ENCODE measurements around the gene HOXB6. TPM values are rescaled to one million over a fixed set of nuclear protein-coding genes. Genes with fewer than 3 reads are reported as not detected.

The HOXB6 gene
- total and polyA plus RNA-seq, 8 donors, result 0.12 to 1.8 (median 0.69) TPM

GRCh38 chr17:48631693-48632578 is 27.1 kb upstream of the HOXB6 start:
- 18 to 19% methylated on average over 7 of the region's 7 CpGs for WGBS, 2 donors
- no peaks in the 10 kb centered on the region for H3K36me3 ChIP-seq
- peaks cover 13 to 85% (median 38%) of the 10 kb centered on the region in 4 donors for H3K27me3 ChIP-seq
- no peak for DNase-seq
- intact Hi-C loops (cut with DNase I), result no loop called here
- TF ChIP-seq CTCF (IDR thresholded peaks at IDR 0.05), result no peak
- no peak for ATAC-seq
- FAIRE-seq, result no peak
- no peak overlapping the region for H3K4me3 ChIP-seq
- no peak overlapping the region for H3K27ac ChIP-seq
- no peaks in the 10 kb centered on the region for H3K9me3 ChIP-seq
- H3K4me1 ChIP-seq, result no peaks in the 10 kb centered on the region

- Histone ChIP-seq H3K4me3 (no peak overlapping the region), H3K27me3 (peaks cover 11 to 85% (median 37%) of the 10 kb centered on the region in 4 donors), H3K4me1 (peaks cover 0 to 5% (median 2%) of the 10 kb centered on the region in 3 donors), H3K27ac (no peak overlapping the region), H3K9me3 (no peaks in the 10 kb centered on the region), H3K36me3 (no peaks in the 10 kb centered on the region)
- FAIRE-seq (no peak), DNase-seq (no peak), ATAC-seq (no peak)
- intact Hi-C loops (cut with DNase I), result no loop called here
- 13 to 15% methylated on average over 15 of the region's 15 CpGs for WGBS, 2 donors
- TF ChIP-seq CTCF (IDR thresholded peaks at IDR 0.05), result no peak
Measured at GRCh38 chr17:48630925-48631692, 26.3 kb upstream of the HOXB6 start.

- 21 to 23% methylated on average over 15 of the region's 15 CpGs for WGBS, 2 donors
- Histone ChIP-seq H3K4me1 (peaks cover 3 to 11% (median 8%) of the 10 kb centered on the region in 3 donors), H3K27ac (no peak overlapping the region), H3K27me3 (peaks cover 4 to 82% (median 33%) of the 10 kb centered on the region in 4 donors), H3K36me3 (no peaks in the 10 kb centered on the region), H3K4me3 (no peak overlapping the region), H3K9me3 (no peaks in the 10 kb centered on the region)
- DNase-seq (no peak), FAIRE-seq (no peak), ATAC-seq (no peak)
- intact Hi-C loops (cut with DNase I), result no loop called here
- no peak for TF ChIP-seq CTCF (IDR thresholded peaks at IDR 0.05)
Measured at GRCh38 chr17:48630009-48630924, 25.5 kb upstream of the HOXB6 start.

GRCh38 chr17:48629411-48629759 is 24.6 kb upstream of the HOXB6 start:
- Histone ChIP-seq H3K27me3 (peaks cover 0 to 75% (median 29%) of the 10 kb centered on the region in 4 donors), H3K4me3 (no peak overlapping the region), H3K4me1 (peaks cover 8 to 15% (median 12%) of the 10 kb centered on the region in 3 donors), H3K27ac (no peak overlapping the region), H3K36me3 (no peaks in the 10 kb centered on the region), H3K9me3 (no peaks in the 10 kb centered on the region)
- no peak for ATAC-seq
- WGBS, 2 donors, result 19 to 24% methylated on average over 5 of the region's 5 CpGs
- intact Hi-C loops (cut with DNase I), result no loop called here
- DNase-seq, result no peak
- TF ChIP-seq CTCF (IDR thresholded peaks at IDR 0.05), result no peak
- FAIRE-seq, result no peak
